ENCODE measurements around the gene CDON. TPM values are rescaled to one million over a fixed set of nuclear protein-coding genes. Genes with fewer than 3 reads are reported as not detected.
"Not testable (repeated sequence)": the region's sequence is repeated elsewhere in the genome, so short reads cannot be mapped to it uniquely, and the experiment has no call there.

The CDON gene
- total RNA-seq, 2 donors from 2014 or later: 1.8 to 2.6 TPM

- Mint-ChIP-seq H3K4me1 (peaks cover 5% of the 10 kb centered on the region), H3K36me3 (ENCODE audit: low read depth) (no peaks in the 10 kb centered on the region), H3K27me3 (no peaks in the 10 kb centered on the region), H3K4me3 (no peak overlapping the region), H3K27ac (no peak overlapping the region), H3K9me3 (no peaks in the 10 kb centered on the region)
- ATAC-seq (replicated peaks): no peak
Observed at GRCh38 chr11:126007238-126007637, 55.4 kb downstream of the CDON start.

GRCh38 chr11:126006068-126006467, 56.6 kb downstream of the CDON start:
- Mint-ChIP-seq H3K4me3 (no peak overlapping the region), H3K4me1 (peaks cover 7% of the 10 kb centered on the region), H3K27ac (no peak overlapping the region), H3K27me3 (no peaks in the 10 kb centered on the region), H3K9me3 (no peaks in the 10 kb centered on the region), H3K36me3 (ENCODE audit: low read depth) (no peaks in the 10 kb centered on the region)
- ATAC-seq (replicated peaks): no peak

DNA sequence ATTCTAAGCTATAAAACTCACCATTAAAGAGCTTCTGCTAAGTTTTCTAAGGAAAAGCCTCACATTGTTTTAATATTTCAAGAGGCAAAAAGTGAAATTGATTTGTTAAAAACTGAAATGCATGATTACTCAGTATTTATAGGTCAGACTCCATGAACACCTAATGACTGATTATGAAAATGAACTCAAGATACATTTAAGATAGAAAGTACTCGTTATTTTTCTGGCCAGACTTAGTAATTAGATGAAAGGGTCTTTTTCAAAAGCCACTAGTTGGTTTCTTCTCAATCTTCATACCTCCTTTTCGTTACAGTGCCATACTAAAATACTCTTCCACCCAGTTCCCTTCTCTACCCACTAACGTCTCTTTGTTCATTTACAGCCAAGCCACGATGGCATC, 60.5 kb downstream of the CDON start:
- no peak overlapping the region for H3K4me3 Mint-ChIP-seq
- peaks cover 7% of the 10 kb centered on the region for H3K4me1 Mint-ChIP-seq
- no peaks in the 10 kb centered on the region for H3K27me3 Mint-ChIP-seq
- ATAC-seq (replicated peaks): peak; percentile 44
- no peaks in the 10 kb centered on the region for H3K9me3 Mint-ChIP-seq
- H3K27ac Mint-ChIP-seq: no peak overlapping the region
- H3K36me3 Mint-ChIP-seq (ENCODE audit: low read depth): no peaks in the 10 kb centered on the region

DNA sequence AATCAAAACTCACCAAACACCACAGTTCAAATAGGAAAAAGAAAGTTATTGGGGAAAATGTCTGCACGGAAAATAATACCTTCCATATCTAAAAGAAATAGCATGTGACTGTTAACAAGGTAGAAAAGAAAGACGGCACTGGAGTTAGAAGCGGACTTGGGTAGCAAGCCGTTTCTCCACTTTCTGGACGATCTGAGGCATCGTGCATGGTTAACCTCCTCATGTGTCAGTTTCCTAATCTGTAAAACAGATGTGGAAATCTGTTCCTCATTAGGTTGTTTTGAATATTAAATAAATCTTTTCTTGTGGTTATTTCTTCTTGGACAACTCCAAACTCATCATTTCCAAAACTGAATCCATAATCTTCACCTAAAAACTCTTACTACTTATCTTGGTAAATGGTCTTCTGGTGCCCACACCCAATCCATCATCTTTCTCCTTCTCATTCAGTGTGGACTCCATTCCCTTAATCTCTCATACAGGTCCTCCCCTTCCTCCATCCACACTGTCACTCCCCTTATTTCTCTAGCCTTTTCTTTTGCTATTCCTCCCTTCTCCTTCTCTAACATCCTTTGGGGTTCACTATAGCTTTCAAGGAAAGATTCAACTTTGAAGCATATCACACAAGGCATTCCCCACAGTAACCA, 63.3 kb downstream of the CDON start:
- H3K36me3 Mint-ChIP-seq (ENCODE audit: low read depth): no peaks in the 10 kb centered on the region
- H3K4me1 Mint-ChIP-seq: peaks cover 14% of the 10 kb centered on the region
- no peak overlapping the region for H3K4me3 Mint-ChIP-seq
- ATAC-seq (replicated peaks): no peak
- H3K9me3 Mint-ChIP-seq: no peaks in the 10 kb centered on the region
- H3K27me3 Mint-ChIP-seq: no peaks in the 10 kb centered on the region
- H3K27ac Mint-ChIP-seq: no peak overlapping the region

- no peaks in the 10 kb centered on the region for H3K9me3 Mint-ChIP-seq
- no peak overlapping the region for H3K27ac Mint-ChIP-seq
- H3K27me3 Mint-ChIP-seq: no peaks in the 10 kb centered on the region
- H3K4me3 Mint-ChIP-seq: no peak overlapping the region
- H3K36me3 Mint-ChIP-seq (ENCODE audit: low read depth): no peaks in the 10 kb centered on the region
- ATAC-seq (replicated peaks): no peak
- H3K4me1 Mint-ChIP-seq: peaks cover 14% of the 10 kb centered on the region
Observed at GRCh38 chr11:125998267-125998666, 64.4 kb downstream of the CDON start.

- no peaks in the 10 kb centered on the region for H3K36me3 Mint-ChIP-seq (ENCODE audit: low read depth)
- H3K9me3 Mint-ChIP-seq: no peaks in the 10 kb centered on the region
- H3K4me3 Mint-ChIP-seq: no peak overlapping the region
- no peaks in the 10 kb centered on the region for H3K27me3 Mint-ChIP-seq
- no peak overlapping the region for H3K27ac Mint-ChIP-seq
- ATAC-seq (replicated peaks): peak; percentile 98
- peaks cover 9% of the 10 kb centered on the region for H3K4me1 Mint-ChIP-seq
Observed at GRCh38 chr11:125995313-125995712, 67.4 kb downstream of the CDON start.

DNA sequence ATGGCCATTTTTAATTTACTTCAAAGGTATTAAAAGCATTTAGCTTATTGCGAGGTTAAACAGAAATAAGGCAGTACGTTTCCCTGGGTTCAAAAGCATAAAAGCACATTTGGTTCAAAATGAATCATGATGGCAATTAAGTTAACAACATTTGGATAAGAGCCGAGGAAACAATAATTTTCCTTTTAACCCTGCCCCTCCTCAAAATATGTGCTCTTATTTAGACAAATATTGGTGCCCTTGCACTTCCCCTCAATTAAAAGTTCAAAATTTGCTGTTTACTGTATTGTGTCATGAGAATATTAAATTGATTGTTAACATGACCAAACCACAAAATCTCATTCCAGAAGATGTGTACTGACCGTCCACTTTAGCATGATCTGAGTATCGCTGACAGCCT, 68.2 kb downstream of the CDON start:
- no peaks in the 10 kb centered on the region for H3K36me3 Mint-ChIP-seq (ENCODE audit: low read depth)
- no peaks in the 10 kb centered on the region for H3K9me3 Mint-ChIP-seq
- no peak overlapping the region for H3K4me3 Mint-ChIP-seq
- peaks cover 13% of the 10 kb centered on the region for H3K4me1 Mint-ChIP-seq
- H3K27ac Mint-ChIP-seq: no peak overlapping the region
- no peaks in the 10 kb centered on the region for H3K27me3 Mint-ChIP-seq
- ATAC-seq (replicated peaks): no peak

DNA sequence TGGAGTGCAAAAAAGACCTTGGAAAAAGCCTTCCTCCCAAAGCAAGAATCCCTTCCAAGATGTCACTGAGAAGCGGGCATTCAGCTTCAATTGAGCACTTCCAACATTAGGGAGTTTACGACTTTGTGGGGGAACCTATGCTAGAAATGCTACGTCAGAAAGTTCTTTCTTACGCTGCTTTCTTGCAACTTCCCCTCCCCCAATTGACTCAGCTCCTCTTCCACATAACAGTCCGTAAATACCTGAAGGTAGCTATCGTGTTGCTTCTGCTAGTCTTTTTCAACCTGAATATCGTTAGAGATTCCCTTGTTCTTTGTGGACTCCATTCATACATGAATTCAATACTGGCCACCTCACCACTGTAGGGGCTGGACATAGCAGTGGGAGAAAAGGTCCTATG, 69.8 kb downstream of the CDON start:
- no peak for ATAC-seq (replicated peaks)
- no peaks in the 10 kb centered on the region for H3K27me3 Mint-ChIP-seq
- H3K27ac Mint-ChIP-seq: no peak overlapping the region
- H3K4me3 Mint-ChIP-seq: no peak overlapping the region
- H3K9me3 Mint-ChIP-seq: no peaks in the 10 kb centered on the region
- peaks cover 13% of the 10 kb centered on the region for H3K4me1 Mint-ChIP-seq
- H3K36me3 Mint-ChIP-seq (ENCODE audit: low read depth): no peaks in the 10 kb centered on the region

DNA sequence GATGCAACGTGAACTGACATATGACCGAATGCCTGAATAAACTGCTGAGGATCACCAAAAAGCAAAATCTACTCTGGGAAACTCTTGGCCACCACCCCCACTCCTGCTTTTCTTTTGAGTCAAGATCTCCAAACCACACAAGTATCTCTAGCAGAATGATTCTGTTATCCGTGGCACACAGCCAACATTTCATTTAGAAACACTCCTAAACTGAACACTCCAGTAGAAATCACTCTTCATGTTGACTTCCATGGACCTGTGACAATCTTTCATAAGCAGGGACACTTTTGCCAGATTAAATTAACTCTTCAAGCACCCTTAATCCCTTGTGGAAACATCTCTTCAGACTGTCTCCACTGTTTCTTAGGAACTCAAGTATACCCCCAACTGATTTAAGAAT, 72.4 kb downstream of the CDON start:
- no peak overlapping the region for H3K4me3 Mint-ChIP-seq
- no peaks in the 10 kb centered on the region for H3K36me3 Mint-ChIP-seq (ENCODE audit: low read depth)
- peaks cover 8% of the 10 kb centered on the region for H3K4me1 Mint-ChIP-seq
- peak; percentile 72 for ATAC-seq (replicated peaks)
- no peak overlapping the region for H3K27ac Mint-ChIP-seq
- H3K9me3 Mint-ChIP-seq: no peaks in the 10 kb centered on the region
- no peaks in the 10 kb centered on the region for H3K27me3 Mint-ChIP-seq

- no peak overlapping the region for H3K4me3 Mint-ChIP-seq
- ATAC-seq (replicated peaks): no peak
- no peak overlapping the region for H3K27ac Mint-ChIP-seq
- no peaks in the 10 kb centered on the region for H3K9me3 Mint-ChIP-seq
- H3K27me3 Mint-ChIP-seq: no peaks in the 10 kb centered on the region
- peaks cover 5% of the 10 kb centered on the region for H3K4me1 Mint-ChIP-seq
- H3K36me3 Mint-ChIP-seq (ENCODE audit: low read depth): no peaks in the 10 kb centered on the region
Observed at GRCh38 chr11:125987066-125987641, 75.5 kb downstream of the CDON start.

DNA sequence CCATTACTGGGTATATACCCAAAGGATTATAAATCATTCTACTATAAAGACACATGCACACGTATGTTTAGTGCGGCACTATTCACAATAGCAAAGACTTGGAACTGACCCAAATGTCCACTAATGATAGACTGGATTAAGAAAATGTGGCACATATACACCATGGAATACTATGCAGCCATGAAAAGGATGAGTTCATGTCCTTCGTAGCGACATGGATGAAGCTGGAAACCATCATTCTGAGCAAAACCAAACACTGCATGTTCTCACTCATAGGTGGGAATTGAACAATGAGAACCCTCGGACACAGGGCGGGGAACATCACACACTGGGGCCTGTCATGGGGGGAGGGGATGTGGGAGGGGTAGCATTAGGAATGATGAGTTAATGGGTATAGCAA, 76.7 kb downstream of the CDON start:
- H3K9me3 Mint-ChIP-seq; ATAC-seq (replicated peaks); H3K27me3 Mint-ChIP-seq; H3K4me1 Mint-ChIP-seq; H3K36me3 Mint-ChIP-seq (ENCODE audit: low read depth); H3K4me3 Mint-ChIP-seq; H3K27ac Mint-ChIP-seq: not testable (repeated sequence)

- ATAC-seq (replicated peaks): no peak
- no peaks in the 10 kb centered on the region for H3K27me3 Mint-ChIP-seq
- H3K36me3 Mint-ChIP-seq (ENCODE audit: low read depth): no peaks in the 10 kb centered on the region
- no peaks in the 10 kb centered on the region for H3K4me1 Mint-ChIP-seq
- H3K27ac Mint-ChIP-seq: no peak overlapping the region
- no peak overlapping the region for H3K4me3 Mint-ChIP-seq
- no peaks in the 10 kb centered on the region for H3K9me3 Mint-ChIP-seq
Observed at GRCh38 chr11:125982348-125982730, 80.3 kb downstream of the CDON start.

- no peaks in the 10 kb centered on the region for H3K27me3 Mint-ChIP-seq
- no peak overlapping the region for H3K27ac Mint-ChIP-seq
- no peaks in the 10 kb centered on the region for H3K9me3 Mint-ChIP-seq
- no peaks in the 10 kb centered on the region for H3K36me3 Mint-ChIP-seq (ENCODE audit: low read depth)
- H3K4me3 Mint-ChIP-seq: no peak overlapping the region
- no peak for ATAC-seq (replicated peaks)
- H3K4me1 Mint-ChIP-seq: no peaks in the 10 kb centered on the region
Observed at GRCh38 chr11:125980436-125980835, 82.2 kb downstream of the CDON start.

GRCh38 chr11:125979511-125979910, 83.2 kb downstream of the CDON start:
- no peaks in the 10 kb centered on the region for H3K4me1 Mint-ChIP-seq
- no peaks in the 10 kb centered on the region for H3K27me3 Mint-ChIP-seq
- H3K27ac Mint-ChIP-seq: no peak overlapping the region
- no peaks in the 10 kb centered on the region for H3K9me3 Mint-ChIP-seq
- H3K4me3 Mint-ChIP-seq: no peak overlapping the region
- ATAC-seq (replicated peaks): no peak
- no peaks in the 10 kb centered on the region for H3K36me3 Mint-ChIP-seq (ENCODE audit: low read depth)

- ATAC-seq (replicated peaks): no peak
- Mint-ChIP-seq H3K4me1 (no peaks in the 10 kb centered on the region), H3K27me3 (no peaks in the 10 kb centered on the region), H3K36me3 (ENCODE audit: low read depth) (no peaks in the 10 kb centered on the region), H3K4me3 (no peak overlapping the region), H3K27ac (no peak overlapping the region), H3K9me3 (no peaks in the 10 kb centered on the region)
Observed at GRCh38 chr11:125978778-125979407, 83.8 kb downstream of the CDON start.

Measured in activated T-helper 17 cell treated with anti-CD3 and anti-CD28 coated beads, Interleukin-2, amount 50 U/mL, for 72 hours (primary cell).